Measurements from ENCODE around the gene C11orf91. TPM values are rescaled to one million over a fixed set of nuclear protein-coding genes. Genes with fewer than 3 reads are reported as not detected.
"Not testable (repeated sequence)": the region's sequence is repeated elsewhere in the genome, so short reads cannot be mapped to it uniquely, and the experiment has no call there.

Gene C11orf91
- total RNA-seq, 1 donor from 2014 or later = 0.66 TPM

GRCh38 chr11:33674035-33674814 is 26.4 kb downstream of the C11orf91 start:
- intact Hi-C loops (cut with micrococcal nuclease) = no loop called here

- intact Hi-C loops (cut with micrococcal nuclease) = no loop called here
Observed at GRCh38 chr11:33672273-33672672, 28.4 kb downstream of the C11orf91 start.

GRCh38 chr11:33670250-33671011 is 30.2 kb downstream of the C11orf91 start:
- intact Hi-C loops (cut with micrococcal nuclease) = no loop called here

GRCh38 chr11:33669598-33670249 is 30.9 kb downstream of the C11orf91 start:
- intact Hi-C loops (cut with micrococcal nuclease) = no loop called here

GRCh38 chr11:33668951-33669596 is 31.6 kb downstream of the C11orf91 start:
- intact Hi-C loops (cut with micrococcal nuclease) = no loop called here

GRCh38 chr11:33668468-33668825 is 32.2 kb downstream of the C11orf91 start:
- intact Hi-C loops (cut with micrococcal nuclease) = no loop called here

GRCh38 chr11:33667819-33668467 is 32.7 kb downstream of the C11orf91 start:
- intact Hi-C loops (cut with micrococcal nuclease) = no loop called here

GRCh38 chr11:33665350-33666106 is 35.1 kb downstream of the C11orf91 start:
- intact Hi-C loops (cut with micrococcal nuclease) = no loop called here

GRCh38 chr11:33664827-33665226 is 35.8 kb downstream of the C11orf91 start:
- intact Hi-C loops (cut with micrococcal nuclease) = no loop called here

GRCh38 chr11:33664166-33664565 is 36.5 kb downstream of the C11orf91 start:
- intact Hi-C loops (cut with micrococcal nuclease) = no loop called here

- intact Hi-C loops (cut with micrococcal nuclease) = no loop called here
Observed at GRCh38 chr11:33663121-33663520, 37.5 kb downstream of the C11orf91 start.

- intact Hi-C loops (cut with micrococcal nuclease) = not testable (repeated sequence)
Observed at GRCh38 chr11:33661526-33661925, 39.1 kb downstream of the C11orf91 start.

GRCh38 chr11:33660962-33661361 is 39.7 kb downstream of the C11orf91 start:
- intact Hi-C loops (cut with micrococcal nuclease) = no loop called here

- intact Hi-C loops (cut with micrococcal nuclease) = no loop called here
Observed at GRCh38 chr11:33659370-33660139, 41.1 kb downstream of the C11orf91 start.

GRCh38 chr11:33658195-33658900 is 42.3 kb downstream of the C11orf91 start:
- intact Hi-C loops (cut with micrococcal nuclease) = no loop called here

- intact Hi-C loops (cut with micrococcal nuclease) = no loop called here
Observed at GRCh38 chr11:33657757-33658156, 42.9 kb downstream of the C11orf91 start.

- intact Hi-C loops (cut with micrococcal nuclease) = no loop called here
Observed at GRCh38 chr11:33656768-33657167, 43.9 kb downstream of the C11orf91 start.

- intact Hi-C loops (cut with micrococcal nuclease) = no loop called here
Observed at GRCh38 chr11:33655842-33656600, 44.6 kb downstream of the C11orf91 start.
